Muscle of leg (tissue), 11 donors: ENCODE data around the gene ERRFI1. TPM values are rescaled to one million over a fixed set of nuclear protein-coding genes. Genes with fewer than 3 reads are reported as not detected.

Source experiments
- DNase-seq: peaks from one replicate; pipeline ENCODE4 v3.0.0; 2013
- H3K27ac ChIP-seq: one replicate; pipeline ENCODE4 v1.5.1; 2013; ENCODE audit warnings: mild to moderate bottlenecking, low read length, control low read depth
- H3K27me3 ChIP-seq: one replicate; pipeline ENCODE4 v1.6.1; 2013; ENCODE audit warnings: low read length; ENCODE audit not compliant: control insufficient read depth, insufficient read depth
- H3K36me3 ChIP-seq: one replicate; pipeline ENCODE4 v1.6.1; 2013; ENCODE audit warnings: low read length; ENCODE audit not compliant: control insufficient read depth, insufficient read depth
- H3K4me1 ChIP-seq: one replicate; pipeline ENCODE4 v1.6.1; 2013; ENCODE audit warnings: low read length; ENCODE audit not compliant: control insufficient read depth, insufficient read depth
- H3K4me3 ChIP-seq: one replicate; pipeline ENCODE4 v1.5.1; 2013; ENCODE audit warnings: low read length, control low read depth
- H3K9me3 ChIP-seq: replicated peaks from 2 replicates; pipeline ENCODE4 v1.6.1; 2013; ENCODE audit warnings: low read depth, low read length; ENCODE audit not compliant: control insufficient read depth
- WGBS: methylation state at CpG from one replicate; pipeline ENCODE4 v1.1.5; 2013; ENCODE audit warnings: missing lambda C conversion rate; ENCODE audit not compliant: insufficient coverage; 5-methylcytosine and 5-hydroxymethylcytosine counted together
- polyA plus RNA-seq, 8 donors: library from polyadenylated mRNA; unstranded; fragments of 120-200 nt; gene quantifications; one replicate each; pipeline versions ENCODE4 v1.2.1 to v1.2.3, GENCODE V29; 2013; ENCODE audit warnings: inconsistent platforms in 1 of 8, low replicate concordance in 1 of 8; ENCODE audit not compliant: insufficient read length in 8 of 8, insufficient read depth in 1 of 8
- total RNA-seq: library from RNA; stranded (reverse); fragments of 120-200 nt; gene quantifications from one replicate; pipeline ENCODE4 v1.2.4, GENCODE V29; 2013

Gene ERRFI1
- total and polyA plus RNA-seq, 9 donors, result 3.9 to 10.3 (median 6.2) TPM

- H3K9me3 ChIP-seq, result no peaks in the 10 kb centered on the region
- WGBS, result 56% methylated on average over 2 of the region's 2 CpGs
- H3K27me3 ChIP-seq, result no peaks in the 10 kb centered on the region
- H3K27ac ChIP-seq, result no peak overlapping the region
- H3K4me1 ChIP-seq, result peaks cover 2% of the 10 kb centered on the region
- no peak overlapping the region for H3K4me3 ChIP-seq
- H3K36me3 ChIP-seq, result peaks cover 26% of the 10 kb centered on the region
- peak; percentile 40 for DNase-seq
Measured at GRCh38 chr1:7989762-7990428, 36.2 kb downstream of the ERRFI1 start.

GRCh38 chr1:7988576-7988975 lies 37.5 kb downstream of the ERRFI1 start:
- no peak for DNase-seq
- WGBS, result 90% methylated on average over 1 of the region's 1 CpG
- Histone ChIP-seq H3K4me1 (peaks cover 2% of the 10 kb centered on the region), H3K27me3 (no peaks in the 10 kb centered on the region), H3K27ac (no peak overlapping the region), H3K36me3 (peaks cover 39% of the 10 kb centered on the region), H3K4me3 (no peak overlapping the region), H3K9me3 (no peaks in the 10 kb centered on the region)

GRCh38 chr1:7987528-7987927 lies 38.6 kb downstream of the ERRFI1 start:
- Histone ChIP-seq H3K27me3 (no peaks in the 10 kb centered on the region), H3K4me3 (no peak overlapping the region), H3K4me1 (peaks cover 2% of the 10 kb centered on the region), H3K9me3 (no peaks in the 10 kb centered on the region), H3K27ac (no peak overlapping the region), H3K36me3 (peaks cover 48% of the 10 kb centered on the region)
- 100% methylated on average over 2 of the region's 7 CpGs for WGBS
- no peak for DNase-seq

- no peak for DNase-seq
- H3K36me3 ChIP-seq, result peaks cover 55% of the 10 kb centered on the region
- 75% methylated on average over 7 of the region's 15 CpGs for WGBS
- H3K27ac ChIP-seq, result no peak overlapping the region
- H3K27me3 ChIP-seq, result no peaks in the 10 kb centered on the region
- H3K4me3 ChIP-seq, result no peak overlapping the region
- H3K9me3 ChIP-seq, result no peaks in the 10 kb centered on the region
- H3K4me1 ChIP-seq, result peaks cover 2% of the 10 kb centered on the region
Measured at GRCh38 chr1:7985851-7986612, 40.1 kb downstream of the ERRFI1 start.

- Histone ChIP-seq H3K27ac (no peak overlapping the region), H3K4me3 (no peak overlapping the region), H3K27me3 (no peaks in the 10 kb centered on the region), H3K4me1 (peaks cover 2% of the 10 kb centered on the region), H3K9me3 (no peaks in the 10 kb centered on the region), H3K36me3 (peaks cover 59% of the 10 kb centered on the region)
- WGBS, result 95% methylated on average over 10 of the region's 15 CpGs
- no peak for DNase-seq
Measured at GRCh38 chr1:7984811-7985210, 41.3 kb downstream of the ERRFI1 start.

GRCh38 chr1:7983086-7983778 lies 42.9 kb downstream of the ERRFI1 start:
- Histone ChIP-seq H3K4me3 (no peak overlapping the region), H3K27me3 (no peaks in the 10 kb centered on the region), H3K4me1 (no peaks in the 10 kb centered on the region), H3K36me3 (peaks cover 68% of the 10 kb centered on the region), H3K27ac (no peak overlapping the region), H3K9me3 (no peaks in the 10 kb centered on the region)
- DNase-seq, result no peak
- WGBS, result 93% methylated on average over 13 of the region's 15 CpGs

- H3K27me3 ChIP-seq, result no peaks in the 10 kb centered on the region
- H3K9me3 ChIP-seq, result no peaks in the 10 kb centered on the region
- H3K36me3 ChIP-seq, result peaks cover 71% of the 10 kb centered on the region
- no peak overlapping the region for H3K4me3 ChIP-seq
- no peak overlapping the region for H3K27ac ChIP-seq
- WGBS, result 80% methylated on average over 5 of the region's 7 CpGs
- DNase-seq, result no peak
- no peaks in the 10 kb centered on the region for H3K4me1 ChIP-seq
Measured at GRCh38 chr1:7980984-7981383, 45.1 kb downstream of the ERRFI1 start.

- WGBS, result 80% methylated on average over 1 of the region's 8 CpGs
- H3K4me3 ChIP-seq, result no peak overlapping the region
- H3K36me3 ChIP-seq, result peaks cover 57% of the 10 kb centered on the region
- peak; percentile 42 for DNase-seq
- no peak overlapping the region for H3K27ac ChIP-seq
- H3K4me1 ChIP-seq, result no peaks in the 10 kb centered on the region
- no peaks in the 10 kb centered on the region for H3K9me3 ChIP-seq
- no peaks in the 10 kb centered on the region for H3K27me3 ChIP-seq
Measured at GRCh38 chr1:7975212-7975865, 50.8 kb downstream of the ERRFI1 start.

GRCh38 chr1:7973086-7973485 lies 53.0 kb downstream of the ERRFI1 start:
- Histone ChIP-seq H3K4me3 (no peak overlapping the region), H3K9me3 (no peaks in the 10 kb centered on the region), H3K27ac (no peak overlapping the region), H3K4me1 (no peaks in the 10 kb centered on the region), H3K36me3 (peaks cover 56% of the 10 kb centered on the region), H3K27me3 (no peaks in the 10 kb centered on the region)
- DNase-seq, result no peak
- WGBS, result 94% methylated on average over 2 of the region's 2 CpGs

GRCh38 chr1:7972285-7972684 lies 53.8 kb downstream of the ERRFI1 start:
- Histone ChIP-seq H3K36me3 (peaks cover 57% of the 10 kb centered on the region), H3K27ac (no peak overlapping the region), H3K9me3 (no peaks in the 10 kb centered on the region), H3K27me3 (no peaks in the 10 kb centered on the region), H3K4me3 (no peak overlapping the region), H3K4me1 (no peaks in the 10 kb centered on the region)
- WGBS, result 100% methylated on average over 3 of the region's 5 CpGs
- no peak for DNase-seq
